22Rv1 (cell line): ENCODE results near the gene OR9Q1.

Source experiments
- ZFX ChIP-seq: fragments of 450-650 bp; IDR thresholded peaks from 2 replicates; pipeline ENCODE4 v1.6.1; 2017; ENCODE audit warnings: antibody characterized with exemption, borderline replicate concordance
- TF ChIP-seq, protein P1 (sequence below): fragments of 450-650 bp; IDR thresholded peaks from 2 replicates; pipeline ENCODE4 v1.5.1; 2017; ENCODE audit warnings: mild to moderate bottlenecking

DNA sequence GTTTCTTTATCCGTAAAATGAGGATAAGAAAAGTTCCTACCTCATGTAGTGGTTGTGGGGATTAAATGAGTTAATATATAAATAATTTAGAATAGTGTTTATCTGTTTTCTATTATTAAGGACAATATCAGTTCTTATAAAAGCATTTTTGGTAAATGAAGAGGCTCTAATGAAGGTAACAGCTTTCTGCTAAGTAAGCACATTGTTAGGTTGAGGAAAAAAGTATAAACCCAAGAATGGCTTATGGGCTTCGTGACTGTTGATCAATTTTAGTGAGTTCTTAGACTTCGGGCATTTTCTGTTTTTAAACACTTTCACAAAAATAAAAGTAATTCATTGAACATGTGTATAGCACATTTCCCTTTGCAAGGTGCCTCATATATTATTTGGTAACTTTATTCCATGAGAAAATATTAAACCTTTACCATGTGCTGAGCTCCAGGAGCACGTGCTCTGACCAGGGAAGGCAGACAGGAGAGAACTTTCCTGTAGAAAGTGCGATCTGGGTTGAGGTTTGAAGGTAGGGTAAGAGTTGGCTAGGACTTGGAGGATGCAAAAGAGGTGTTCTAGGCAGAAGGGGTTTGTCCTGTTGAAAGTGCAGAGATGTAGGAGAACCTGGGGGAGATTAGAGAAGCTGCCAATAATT lies 153.9 kb downstream of the OR9Q1 start:
- TF ChIP-seq, protein P1, sequence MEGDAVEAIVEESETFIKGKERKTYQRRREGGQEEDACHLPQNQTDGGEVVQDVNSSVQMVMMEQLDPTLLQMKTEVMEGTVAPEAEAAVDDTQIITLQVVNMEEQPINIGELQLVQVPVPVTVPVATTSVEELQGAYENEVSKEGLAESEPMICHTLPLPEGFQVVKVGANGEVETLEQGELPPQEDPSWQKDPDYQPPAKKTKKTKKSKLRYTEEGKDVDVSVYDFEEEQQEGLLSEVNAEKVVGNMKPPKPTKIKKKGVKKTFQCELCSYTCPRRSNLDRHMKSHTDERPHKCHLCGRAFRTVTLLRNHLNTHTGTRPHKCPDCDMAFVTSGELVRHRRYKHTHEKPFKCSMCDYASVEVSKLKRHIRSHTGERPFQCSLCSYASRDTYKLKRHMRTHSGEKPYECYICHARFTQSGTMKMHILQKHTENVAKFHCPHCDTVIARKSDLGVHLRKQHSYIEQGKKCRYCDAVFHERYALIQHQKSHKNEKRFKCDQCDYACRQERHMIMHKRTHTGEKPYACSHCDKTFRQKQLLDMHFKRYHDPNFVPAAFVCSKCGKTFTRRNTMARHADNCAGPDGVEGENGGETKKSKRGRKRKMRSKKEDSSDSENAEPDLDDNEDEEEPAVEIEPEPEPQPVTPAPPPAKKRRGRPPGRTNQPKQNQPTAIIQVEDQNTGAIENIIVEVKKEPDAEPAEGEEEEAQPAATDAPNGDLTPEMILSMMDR: no peak
- no peak for TF ChIP-seq ZFX
